Esophagus muscularis mucosa (tissue), 4 donors: ENCODE data around the gene CALCOCO1. TPM values are rescaled to one million over a fixed set of nuclear protein-coding genes. Genes with fewer than 3 reads are reported as not detected.

Experiments used
- DNase-seq: peaks from one replicate; pipeline ENCODE4 v3.0.0-alpha.2; 2017; ENCODE audit errors: extremely low spot score
- H3K27ac ChIP-seq, 4 donors: fragments of 200-600 bp; sonication (generic); replicated peaks in 1 of 4; 1 replicate in 3 of 4; 2 replicates in 1 of 4; pipeline ENCODE4 v1.5.1; 2016 to 2019; ENCODE audit warnings: mild to moderate bottlenecking in 1 of 4
- H3K27me3 ChIP-seq, 4 donors: fragments of 200-600 bp; sonication (generic); one replicate each; pipeline versions ENCODE4 v1.5.1 to v1.6.0; 2016 to 2019
- H3K36me3 ChIP-seq, 4 donors: fragments of 200-600 bp; sonication (generic); one replicate each; pipeline ENCODE4 v1.5.1; 2016 to 2019
- H3K4me1 ChIP-seq, 4 donors: fragments of 200-600 bp; sonication (generic); one replicate each; pipeline ENCODE4 v1.5.1; 2016 to 2019
- H3K4me3 ChIP-seq, 4 donors: fragments of 200-600 bp; sonication (generic); 1 replicate in 2 of 4; 2 replicates in 2 of 4; pipeline ENCODE4 v1.5.1; 2016 to 2019; ENCODE audit warnings: mild to moderate bottlenecking in 4 of 4, moderate library complexity in 1 of 4
- H3K9me3 ChIP-seq, 4 donors: fragments of 200-600 bp; sonication (generic); 1 replicate in 3 of 4; 2 replicates in 1 of 4; pipeline ENCODE4 v1.5.1; 2016 to 2019
- EP300 ChIP-seq: sonication (generic); formaldehyde crosslinking; IDR thresholded peaks from one replicate; pipeline ENCODE4 v1.6.1; 2017; ENCODE audit warnings: antibody characterized with exemption
- POLR2A ChIP-seq: fragments of 450-650 bp; IDR thresholded peaks from one replicate; pipeline ENCODE4 v1.6.1; 2017; ENCODE audit warnings: antibody characterized with exemption, moderate library complexity, mild to moderate bottlenecking, low read depth
- POLR2AphosphoS5 ChIP-seq, 2 donors: sonication (generic); formaldehyde crosslinking; IDR thresholded peaks; one replicate each; pipeline ENCODE4 v1.6.1; 2017; ENCODE audit warnings: antibody characterized with exemption in 2 of 2
- whole genome bisulfite sequencing: methylation state at CpG from one replicate; pipeline ENCODE4 v1.1.5; 2018; 5-methylcytosine and 5-hydroxymethylcytosine counted together
- intact Hi-C: fragments of 100-400 bp; cut with DNase I; formaldehyde crosslinking; loops from one replicate; pipeline ENCODE4 v1.15.1; 2023
- total RNA-seq, 4 donors: library from RNA; depleted of rRNA; stranded (reverse); fragments of >200 nt; gene quantifications; one replicate each; pipeline versions ENCODE4 v1.1.0 to v1.2.1, GENCODE V29; 2016
- TF ChIP-seq, protein P1 (sequence below), 3 experiments: fragments of 200-600 bp in 2 of 3; fragments of 450-650 bp in 1 of 3; sonication (generic) in 2 of 3; IDR thresholded peaks; one replicate each; pipeline ENCODE4 v1.5.1; 2017 to 2019; ENCODE audit warnings: antibody characterized with exemption in 3 of 3, mild to moderate bottlenecking in 2 of 3, moderate library complexity in 1 of 3

Gene CALCOCO1
- total RNA-seq, 4 donors from 2014 or later, result 252 to 487 (median 347) TPM

GRCh38 chr12:53664191-53664590, 63.1 kb downstream of the CALCOCO1 start:
- peak overlapping the region; percentile 67 to 72 (median 69) for H3K27ac ChIP-seq
- WGBS, result 77% methylated on average over 5 of the region's 5 CpGs
- intact Hi-C loops, result no loop called here
- TF ChIP-seq EP300 (no peak), POLR2A (no peak), POLR2AphosphoS5 (IDR thresholded peaks at IDR 0.05) (no peak)
- TF ChIP-seq, protein P1, sequence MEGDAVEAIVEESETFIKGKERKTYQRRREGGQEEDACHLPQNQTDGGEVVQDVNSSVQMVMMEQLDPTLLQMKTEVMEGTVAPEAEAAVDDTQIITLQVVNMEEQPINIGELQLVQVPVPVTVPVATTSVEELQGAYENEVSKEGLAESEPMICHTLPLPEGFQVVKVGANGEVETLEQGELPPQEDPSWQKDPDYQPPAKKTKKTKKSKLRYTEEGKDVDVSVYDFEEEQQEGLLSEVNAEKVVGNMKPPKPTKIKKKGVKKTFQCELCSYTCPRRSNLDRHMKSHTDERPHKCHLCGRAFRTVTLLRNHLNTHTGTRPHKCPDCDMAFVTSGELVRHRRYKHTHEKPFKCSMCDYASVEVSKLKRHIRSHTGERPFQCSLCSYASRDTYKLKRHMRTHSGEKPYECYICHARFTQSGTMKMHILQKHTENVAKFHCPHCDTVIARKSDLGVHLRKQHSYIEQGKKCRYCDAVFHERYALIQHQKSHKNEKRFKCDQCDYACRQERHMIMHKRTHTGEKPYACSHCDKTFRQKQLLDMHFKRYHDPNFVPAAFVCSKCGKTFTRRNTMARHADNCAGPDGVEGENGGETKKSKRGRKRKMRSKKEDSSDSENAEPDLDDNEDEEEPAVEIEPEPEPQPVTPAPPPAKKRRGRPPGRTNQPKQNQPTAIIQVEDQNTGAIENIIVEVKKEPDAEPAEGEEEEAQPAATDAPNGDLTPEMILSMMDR (IDR thresholded peaks at IDR 0.05), result no peak
- H3K9me3 ChIP-seq, result no peaks in the 10 kb centered on the region
- H3K27me3 ChIP-seq, result no peaks in the 10 kb centered on the region
- H3K4me1 ChIP-seq, result peaks cover 23 to 50% (median 41%) of the 10 kb centered on the region in 4 donors
- H3K36me3 ChIP-seq, result peaks cover 14 to 69% (median 51%) of the 10 kb centered on the region in 4 donors
- H3K4me3 ChIP-seq, result no peak overlapping the region
- no peak for DNase-seq

GRCh38 chr12:53660041-53660440, 67.2 kb downstream of the CALCOCO1 start:
- Histone ChIP-seq H3K36me3 (peaks cover 2 to 27% (median 18%) of the 10 kb centered on the region in 4 donors), H3K4me1 (peaks cover 34 to 49% (median 44%) of the 10 kb centered on the region in 4 donors), H3K27ac (peak overlapping the region; percentile 82 to 87 (median 84)), H3K4me3 (peak overlapping the region in 2 of 4 donors; percentile 14 to 21), H3K9me3 (no peaks in the 10 kb centered on the region), H3K27me3 (no peaks in the 10 kb centered on the region)
- no peak for DNase-seq
- WGBS, result 54% methylated on average over 5 of the region's 5 CpGs
- intact Hi-C loops, result no loop called here
- no peak for TF ChIP-seq POLR2A

DNA sequence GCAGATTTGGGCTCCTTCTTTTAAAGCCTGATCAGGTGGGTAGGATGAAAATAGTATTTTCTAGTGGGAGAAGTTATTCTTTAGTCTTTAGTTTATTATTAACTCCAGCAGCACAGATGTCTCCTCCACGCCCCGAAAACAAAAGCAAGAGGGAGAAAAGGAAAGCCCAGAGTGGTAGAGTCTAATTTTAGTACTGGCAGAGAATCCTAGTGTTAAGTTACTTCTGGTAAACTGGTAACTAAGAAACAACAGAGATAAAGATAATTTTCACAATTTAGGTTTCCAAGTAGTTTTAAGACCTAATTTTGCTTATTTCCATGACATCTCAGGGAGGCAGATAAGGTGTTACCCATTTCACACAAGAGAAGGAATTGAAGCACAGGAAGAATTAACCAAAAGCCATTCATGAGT, 67.7 kb downstream of the CALCOCO1 start:
- H3K27ac ChIP-seq, result peak overlapping the region; percentile 82 to 87 (median 84)
- no peaks in the 10 kb centered on the region for H3K27me3 ChIP-seq
- TF ChIP-seq, protein P1 (IDR thresholded peaks at IDR 0.05), result no peak
- no peak for TF ChIP-seq EP300
- no peak for TF ChIP-seq POLR2AphosphoS5 (IDR thresholded peaks at IDR 0.05)
- TF ChIP-seq POLR2A, result no peak
- peak overlapping the region in 3 of 4 donors; percentile 14 to 21 (median 17) for H3K4me3 ChIP-seq
- WGBS, result 30% methylated on average over 2 of the region's 2 CpGs
- peaks cover 0 to 22% (median 14%) of the 10 kb centered on the region in 4 donors for H3K36me3 ChIP-seq
- intact Hi-C loops, result no loop called here
- no peaks in the 10 kb centered on the region for H3K9me3 ChIP-seq
- H3K4me1 ChIP-seq, result peaks cover 34 to 45% (median 40%) of the 10 kb centered on the region in 4 donors
- no peak for DNase-seq

DNA sequence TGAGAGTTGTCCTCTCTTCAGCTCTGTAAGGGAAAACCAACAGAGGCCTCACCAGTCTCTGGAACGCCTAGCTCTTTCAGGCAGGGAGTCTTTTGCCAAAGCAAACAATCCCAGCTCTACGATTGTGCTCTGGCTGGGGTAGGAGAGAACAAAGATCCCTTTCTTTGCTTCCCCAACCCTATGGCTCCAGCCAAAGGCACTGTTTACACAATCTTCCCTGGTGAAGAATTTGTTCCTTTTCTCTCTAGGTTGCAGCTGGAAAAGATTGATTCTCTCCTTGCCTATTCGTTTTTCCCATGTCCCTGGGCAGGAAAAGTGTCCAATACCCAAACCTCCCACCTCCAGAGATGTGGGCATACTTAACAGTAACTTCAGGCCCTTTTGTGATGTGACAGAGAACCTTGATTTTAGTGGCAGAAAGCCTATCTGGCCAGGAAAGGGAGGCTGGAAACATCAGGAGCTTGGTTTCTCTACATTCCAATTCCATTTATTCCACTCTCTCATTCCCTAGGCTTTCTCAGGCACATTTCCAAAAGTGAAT, 68.2 kb downstream of the CALCOCO1 start:
- no peaks in the 10 kb centered on the region for H3K27me3 ChIP-seq
- intact Hi-C loops, result no loop called here
- peaks cover 34 to 40% (median 35%) of the 10 kb centered on the region in 4 donors for H3K4me1 ChIP-seq
- WGBS, result 18% methylated on average over 3 of the region's 3 CpGs
- DNase-seq, result no peak
- peak overlapping the region; percentile 82 to 87 (median 84) for H3K27ac ChIP-seq
- H3K4me3 ChIP-seq, result peak overlapping the region; percentile 14 to 21 (median 18)
- TF ChIP-seq, protein P1 (IDR thresholded peaks at IDR 0.05), result no peak
- no peak for TF ChIP-seq EP300
- no peak for TF ChIP-seq POLR2A
- TF ChIP-seq POLR2AphosphoS5 (IDR thresholded peaks at IDR 0.05), result peak; percentile 28 to 47
- H3K36me3 ChIP-seq, result peaks cover 0 to 18% (median 10%) of the 10 kb centered on the region in 4 donors
- no peaks in the 10 kb centered on the region for H3K9me3 ChIP-seq

Other genes starting within 250 kb of the CALCOCO1 start
- 10 to 100 TPM; 12.6 to 20.1 (median 18.9) TPM for gene MAP3K12, start 228.0 kb downstream of the CALCOCO1 start, total RNA-seq
- gene TARBP2, start 226.2 kb downstream of the CALCOCO1 start, total RNA-seq, result 10 to 100 TPM; 12.7 to 16.6 (median 12.9) TPM
- gene NPFF, start 220.0 kb downstream of the CALCOCO1 start, total RNA-seq, result not detected
- 10 to 100 TPM; 23.5 to 43.6 (median 37.1) TPM for gene ATF7, start 101.1 kb downstream of the CALCOCO1 start, total RNA-seq
- gene ATP5MC2, start 51.4 kb downstream of the CALCOCO1 start, total RNA-seq, result 100 to 1,000 TPM; 204 to 266 (median 235) TPM
- gene CISTR, start 24.5 kb upstream of the CALCOCO1 start, total RNA-seq, result not detected
- gene HOXC13, start 211.4 kb upstream of the CALCOCO1 start, total RNA-seq, result not detected
- not detected for gene HOXC12, start 227.5 kb upstream of the CALCOCO1 start, total RNA-seq
- not detected for gene HOXC11, start 245.7 kb upstream of the CALCOCO1 start, total RNA-seq
- not detected for gene HOTAIR, start 247.5 kb upstream of the CALCOCO1 start, total RNA-seq